H9 (cell line): Measurements from ENCODE around the gene GALE. TPM values are rescaled to one million over a fixed set of nuclear protein-coding genes. Genes with fewer than 3 reads are reported as not detected.

Experiments used
- DNase-seq: peaks from one replicate; pipeline ENCODE4 v3.0.0-alpha.2; 2017
- H2AFZ ChIP-seq: one replicate; pipeline ENCODE4 v1.6.1; 2013; ENCODE audit warnings: mild to moderate bottlenecking, low read length, control low read depth, moderate library complexity
- H2AK5ac ChIP-seq: 2 replicates; pipeline ENCODE4 v1.6.1; 2013; ENCODE audit warnings: low read length, control low read depth, mixed read lengths; ENCODE audit not compliant: insufficient read length
- H2BK120ac ChIP-seq: one replicate; pipeline ENCODE4 v1.6.1; 2013; ENCODE audit warnings: low read depth, mild to moderate bottlenecking, low read length, control low read depth, inconsistent platforms; ENCODE audit not compliant: poor library complexity, severe bottlenecking
- H2BK12ac ChIP-seq: 2 replicates; pipeline ENCODE4 v1.6.1; 2013; ENCODE audit warnings: low read length, control low read depth, mixed read lengths, low read depth; ENCODE audit not compliant: insufficient read length
- H2BK15ac ChIP-seq: 2 replicates; pipeline ENCODE4 v1.6.1; 2013; ENCODE audit warnings: low read depth, low read length, control low read depth
- H2BK20ac ChIP-seq: one replicate; pipeline ENCODE4 v1.6.1; 2013; ENCODE audit warnings: low read depth, mild to moderate bottlenecking, low read length, control low read depth, inconsistent platforms; ENCODE audit not compliant: poor library complexity, severe bottlenecking
- H2BK5ac ChIP-seq: 2 replicates; pipeline ENCODE4 v1.6.1; 2013; ENCODE audit warnings: low read length, control low read depth, mixed read lengths; ENCODE audit not compliant: insufficient read length
- H3K14ac ChIP-seq: 2 replicates; pipeline ENCODE4 v1.6.1; 2013; ENCODE audit warnings: low read length, control low read depth; ENCODE audit not compliant: insufficient read depth
- H3K18ac ChIP-seq: 2 replicates; pipeline ENCODE4 v1.6.1; 2013; ENCODE audit warnings: low read depth, mild to moderate bottlenecking, mixed read lengths, low read length, control low read depth; ENCODE audit not compliant: insufficient read length
- H3K23ac ChIP-seq: 2 replicates; pipeline ENCODE4 v1.6.1; 2013; ENCODE audit warnings: low read length, control low read depth, mixed read lengths, low read depth; ENCODE audit not compliant: insufficient read length
- H3K23me2 ChIP-seq: 2 replicates; pipeline ENCODE4 v1.6.1; 2013; ENCODE audit warnings: low read depth, mild to moderate bottlenecking, mixed read lengths, low read length, control low read depth; ENCODE audit not compliant: insufficient read length, poor library complexity, severe bottlenecking
- H3K27ac ChIP-seq: 2 replicates; pipeline ENCODE4 v1.5.1; 2013; ENCODE audit warnings: low read length, control low read depth, mixed read lengths, low read depth; ENCODE audit not compliant: insufficient read length
- H3K27me3 ChIP-seq: 2 replicates; pipeline ENCODE4 v1.6.1; 2013; ENCODE audit warnings: low read length, control low read depth, inconsistent platforms; ENCODE audit not compliant: insufficient read depth
- H3K4ac ChIP-seq: 2 replicates; pipeline ENCODE4 v1.6.1; 2013; ENCODE audit warnings: low read depth, mild to moderate bottlenecking, control low read depth, inconsistent platforms, low read length, moderate library complexity
- H3K4me1 ChIP-seq: 2 replicates; pipeline ENCODE4 v1.6.1; 2013; ENCODE audit warnings: low read length, control low read depth, inconsistent platforms; ENCODE audit not compliant: insufficient read depth
- H3K4me2 ChIP-seq: 2 replicates; pipeline ENCODE4 v1.6.1; 2013; ENCODE audit warnings: low read length, control low read depth, mixed read lengths; ENCODE audit not compliant: insufficient read length, insufficient read depth
- H3K56ac ChIP-seq: 2 replicates; pipeline ENCODE4 v1.6.1; 2013; ENCODE audit warnings: low read depth, mild to moderate bottlenecking, mixed read lengths, low read length, control low read depth; ENCODE audit not compliant: insufficient read length
- H3K79me1 ChIP-seq: 2 replicates; pipeline ENCODE4 v1.6.1; 2013; ENCODE audit warnings: low read depth, mild to moderate bottlenecking, moderate library complexity, low read length, control low read depth, inconsistent platforms; ENCODE audit not compliant: insufficient read depth, poor library complexity, severe bottlenecking
- H3K79me2 ChIP-seq: 2 replicates; pipeline ENCODE4 v1.6.1; 2013; ENCODE audit warnings: low read length, control low read depth, inconsistent platforms; ENCODE audit not compliant: insufficient read depth
- H3K9ac ChIP-seq: 2 replicates; pipeline ENCODE4 v1.6.1; 2013; ENCODE audit warnings: low read length, control low read depth, mixed read lengths; ENCODE audit not compliant: insufficient read length; ENCODE audit errors: extremely low read depth
- H3K9me3 ChIP-seq: one replicate; pipeline ENCODE4 v1.6.1; 2013; ENCODE audit warnings: low read depth, low read length, inconsistent platforms; ENCODE audit not compliant: control insufficient read depth
- H3T11ph ChIP-seq: one replicate; pipeline ENCODE4 v1.6.1; 2013; ENCODE audit warnings: mild to moderate bottlenecking, low read length, control low read depth, inconsistent platforms
- H4K20me1 ChIP-seq: one replicate; pipeline ENCODE4 v1.6.1; 2013; ENCODE audit not compliant: control insufficient read depth, insufficient read length, insufficient read depth
- H4K5ac ChIP-seq: 2 replicates; pipeline ENCODE4 v1.6.1; 2013; ENCODE audit warnings: low read depth, mild to moderate bottlenecking, mixed read lengths, low read length, control low read depth; ENCODE audit not compliant: insufficient read length
- H4K8ac ChIP-seq: replicated peaks from 2 replicates; pipeline ENCODE4 v1.6.1; 2013; ENCODE audit warnings: low read length, control low read depth, mixed read lengths, low read depth; ENCODE audit not compliant: insufficient read length
- H4K91ac ChIP-seq: 2 replicates; pipeline ENCODE4 v1.6.1; 2013; ENCODE audit warnings: low read depth, mild to moderate bottlenecking, moderate library complexity, mixed read lengths, low read length, control low read depth; ENCODE audit not compliant: insufficient read length
- H3K27ac Mint-ChIP-seq, 3 experiments: 2 replicates in 2 of 3; 3 replicates in 1 of 3; pipeline ENCODE4 v1.8.0; 2020 to 2021; ENCODE audit warnings: mixed read lengths in 3 of 3, mild to moderate bottlenecking in 1 of 3, moderate library complexity in 1 of 3
- H3K27me3 Mint-ChIP-seq: 2 replicates; pipeline ENCODE4 v1.8.0; 2021; ENCODE audit warnings: low read depth, mild to moderate bottlenecking, moderate library complexity, mixed read lengths
- H3K36me3 Mint-ChIP-seq, 3 experiments: 2 replicates in 2 of 3; 3 replicates in 1 of 3; pipeline ENCODE4 v1.8.0; 2020 to 2021; ENCODE audit warnings: low read depth in 3 of 3, mixed read lengths in 3 of 3; ENCODE audit not compliant: insufficient read depth in 1 of 3
- H3K4me1 Mint-ChIP-seq, 2 experiments: 2 replicates each; pipeline ENCODE4 v1.8.0; 2020; ENCODE audit warnings: mixed read lengths in 2 of 2
- H3K4me3 Mint-ChIP-seq, 2 experiments: 2 replicates in 1 of 2; 3 replicates in 1 of 2; pipeline ENCODE4 v1.8.0; 2020 to 2021; ENCODE audit warnings: mild to moderate bottlenecking in 2 of 2, mixed read lengths in 2 of 2, moderate library complexity in 1 of 2
- H3K9me3 Mint-ChIP-seq, 2 experiments: 2 replicates in 1 of 2; 3 replicates in 1 of 2; pipeline ENCODE4 v1.8.0; 2020; ENCODE audit warnings: mild to moderate bottlenecking in 2 of 2, mixed read lengths in 2 of 2, moderate library complexity in 1 of 2
- WGBS: extraction: QIAGEN DNeasy Blood & Tissue Kit; methylation state at CpG from one replicate; pipeline ENCODE4 v1.1.7; 2013; ENCODE audit warnings: missing lambda C conversion rate, low lambda C conversion rate, mixed read lengths; ENCODE audit not compliant: insufficient read length; ENCODE audit errors: extremely low coverage; 5-methylcytosine and 5-hydroxymethylcytosine counted together
- total RNA-seq: library from RNA; stranded (reverse); gene quantifications from 2 replicates; pipeline ENCODE4 v1.2.1, GENCODE V29; 2021
- TF ChIP-seq, protein P1 (sequence below): fragments of 200-600 bp; sonication (generic); conservative IDR thresholded peaks from 3 replicates; pipeline ENCODE4 v1.8.0; 2021; ENCODE audit warnings: antibody characterized with exemption, mild to moderate bottlenecking

The GALE gene
- total RNA-seq, 1 experiment from 2014 or later: 36.0 TPM

DNA sequence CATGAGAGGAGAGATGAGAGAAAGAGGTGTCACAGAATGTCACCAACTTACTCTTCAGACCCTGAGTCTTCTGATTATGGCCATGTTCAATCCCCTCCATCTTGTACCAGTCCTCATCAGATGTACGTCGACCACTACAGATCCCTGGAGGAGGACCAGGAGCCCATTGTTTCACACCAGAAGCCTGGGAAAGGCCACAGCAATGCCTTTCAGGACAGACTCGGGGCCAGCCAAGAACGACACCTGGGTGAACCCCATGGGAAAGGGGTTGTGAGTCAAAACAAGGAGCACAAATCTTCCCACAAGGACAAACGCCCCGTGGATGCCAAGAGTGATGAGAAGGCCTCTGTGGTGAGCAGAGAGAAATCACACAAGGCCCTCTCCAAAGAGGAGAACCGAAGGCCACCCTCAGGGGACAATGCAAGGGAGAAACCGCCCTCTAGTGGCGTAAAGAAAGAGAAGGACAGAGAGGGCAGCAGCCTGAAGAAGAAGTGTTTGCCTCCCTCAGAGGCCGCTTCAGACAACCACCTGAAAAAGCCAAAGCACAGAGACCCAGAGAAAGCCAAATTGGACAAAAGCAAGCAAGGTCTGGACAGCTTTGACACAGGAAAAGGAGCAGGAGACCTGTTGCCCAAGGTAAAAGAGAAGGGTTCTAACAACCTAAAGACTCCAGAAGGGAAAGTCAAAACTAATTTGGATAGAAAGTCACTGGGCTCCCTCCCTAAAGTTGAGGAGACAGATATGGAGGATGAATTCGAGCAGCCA lies 49.3 kb downstream of the GALE start:
- Histone ChIP-seq H2BK120ac (no peak overlapping the region), H3K9ac (no peak overlapping the region), H3K4me2 (no peak overlapping the region), H3K18ac (no peak overlapping the region), H4K8ac (no peak overlapping the region), H2AK5ac (no peak overlapping the region), H3K79me1 (no peaks in the 10 kb centered on the region), H3K4me1 (no peaks in the 10 kb centered on the region), H4K5ac (no peak overlapping the region), H3K27me3 (no peaks in the 10 kb centered on the region), H2BK12ac (no peak overlapping the region), H2BK20ac (no peak overlapping the region), H3K56ac (no peak overlapping the region), H3K9me3 (no peaks in the 10 kb centered on the region), H4K91ac (no peak overlapping the region), H3K23me2 (no peaks in the 10 kb centered on the region), H3K27ac (no peak overlapping the region), H3T11ph (no peak overlapping the region), H3K79me2 (peaks cover 12% of the 10 kb centered on the region), H2AFZ (no peak overlapping the region), H2BK15ac (no peak overlapping the region), H3K4ac (no peak overlapping the region), H3K14ac (no peak overlapping the region), H4K20me1 (no peaks in the 10 kb centered on the region), H3K23ac (no peak overlapping the region), H2BK5ac (no peak overlapping the region)
- peak overlapping the region in 2 of 3 experiments; percentile 72 to 73; a peak in 2 of 7 replicates for H3K27ac Mint-ChIP-seq
- WGBS: no CpG with 5 or more reads among the region's 11 CpGs
- TF ChIP-seq, protein P1, sequence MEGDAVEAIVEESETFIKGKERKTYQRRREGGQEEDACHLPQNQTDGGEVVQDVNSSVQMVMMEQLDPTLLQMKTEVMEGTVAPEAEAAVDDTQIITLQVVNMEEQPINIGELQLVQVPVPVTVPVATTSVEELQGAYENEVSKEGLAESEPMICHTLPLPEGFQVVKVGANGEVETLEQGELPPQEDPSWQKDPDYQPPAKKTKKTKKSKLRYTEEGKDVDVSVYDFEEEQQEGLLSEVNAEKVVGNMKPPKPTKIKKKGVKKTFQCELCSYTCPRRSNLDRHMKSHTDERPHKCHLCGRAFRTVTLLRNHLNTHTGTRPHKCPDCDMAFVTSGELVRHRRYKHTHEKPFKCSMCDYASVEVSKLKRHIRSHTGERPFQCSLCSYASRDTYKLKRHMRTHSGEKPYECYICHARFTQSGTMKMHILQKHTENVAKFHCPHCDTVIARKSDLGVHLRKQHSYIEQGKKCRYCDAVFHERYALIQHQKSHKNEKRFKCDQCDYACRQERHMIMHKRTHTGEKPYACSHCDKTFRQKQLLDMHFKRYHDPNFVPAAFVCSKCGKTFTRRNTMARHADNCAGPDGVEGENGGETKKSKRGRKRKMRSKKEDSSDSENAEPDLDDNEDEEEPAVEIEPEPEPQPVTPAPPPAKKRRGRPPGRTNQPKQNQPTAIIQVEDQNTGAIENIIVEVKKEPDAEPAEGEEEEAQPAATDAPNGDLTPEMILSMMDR: peak; percentile 85
- peaks cover 51 to 76% (median 71%) of the 10 kb centered on the region in 3 experiments; a peak in 6 of 7 replicates for H3K36me3 Mint-ChIP-seq
- DNase-seq: peak; percentile 58
- H3K27me3 Mint-ChIP-seq: no peaks in the 10 kb centered on the region
- no peaks in the 10 kb centered on the region for H3K4me1 Mint-ChIP-seq
- H3K4me3 Mint-ChIP-seq: peak overlapping the region in 1 of 2 experiments; percentile 39; a peak in 1 of 5 replicates
- no peaks in the 10 kb centered on the region for H3K9me3 Mint-ChIP-seq
